ENCODE data around the gene WDR35. TPM values are rescaled to one million over a fixed set of nuclear protein-coding genes. Genes with fewer than 3 reads are reported as not detected.

Gene WDR35
- total RNA-seq, 1 donor from 2014 or later, result 8.7 TPM

DNA sequence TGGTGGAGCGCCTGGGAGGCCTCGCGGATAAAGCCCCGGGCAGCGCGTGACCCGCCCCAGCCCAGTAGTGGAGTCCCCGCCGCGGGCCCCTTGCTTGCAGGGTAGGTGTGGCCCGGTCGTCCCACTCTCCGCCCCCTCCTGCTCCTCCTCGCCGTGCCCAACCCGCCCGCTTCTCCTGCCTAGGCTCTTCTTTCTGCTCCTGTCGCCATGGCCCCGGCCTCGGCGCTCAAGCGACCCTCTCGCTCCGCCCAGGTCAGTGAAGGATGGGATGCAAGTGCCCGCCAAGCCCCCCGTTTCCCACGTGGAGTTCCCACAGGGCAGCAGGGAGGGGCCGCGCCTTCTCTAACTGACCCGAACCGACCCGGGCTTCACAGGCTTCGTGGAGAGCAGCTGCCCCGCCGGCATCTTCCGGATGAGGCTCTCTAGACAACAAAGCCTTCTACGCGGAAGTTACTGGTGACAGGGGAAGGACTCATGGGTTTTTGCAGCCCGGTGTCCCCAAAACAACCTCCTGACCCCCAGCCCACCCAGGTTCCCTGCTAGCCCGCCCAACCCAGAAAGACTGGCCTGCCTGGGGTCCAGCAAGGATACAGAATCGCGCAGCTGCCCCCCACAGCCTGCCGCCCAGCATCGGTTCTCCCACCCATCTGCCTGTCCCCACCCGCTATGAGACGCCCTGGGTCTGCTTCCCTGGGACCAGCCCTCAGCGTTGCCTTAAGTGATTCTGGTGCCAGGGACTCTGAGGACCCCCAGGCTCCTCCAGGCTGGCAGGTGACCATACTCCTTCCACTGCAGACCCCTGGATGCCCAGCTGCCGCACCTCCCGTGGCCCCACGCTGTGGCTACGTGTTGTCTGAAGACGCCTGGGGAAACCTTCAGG is 121.0 kb downstream of the WDR35 start:
- TF ChIP-seq, protein P1, sequence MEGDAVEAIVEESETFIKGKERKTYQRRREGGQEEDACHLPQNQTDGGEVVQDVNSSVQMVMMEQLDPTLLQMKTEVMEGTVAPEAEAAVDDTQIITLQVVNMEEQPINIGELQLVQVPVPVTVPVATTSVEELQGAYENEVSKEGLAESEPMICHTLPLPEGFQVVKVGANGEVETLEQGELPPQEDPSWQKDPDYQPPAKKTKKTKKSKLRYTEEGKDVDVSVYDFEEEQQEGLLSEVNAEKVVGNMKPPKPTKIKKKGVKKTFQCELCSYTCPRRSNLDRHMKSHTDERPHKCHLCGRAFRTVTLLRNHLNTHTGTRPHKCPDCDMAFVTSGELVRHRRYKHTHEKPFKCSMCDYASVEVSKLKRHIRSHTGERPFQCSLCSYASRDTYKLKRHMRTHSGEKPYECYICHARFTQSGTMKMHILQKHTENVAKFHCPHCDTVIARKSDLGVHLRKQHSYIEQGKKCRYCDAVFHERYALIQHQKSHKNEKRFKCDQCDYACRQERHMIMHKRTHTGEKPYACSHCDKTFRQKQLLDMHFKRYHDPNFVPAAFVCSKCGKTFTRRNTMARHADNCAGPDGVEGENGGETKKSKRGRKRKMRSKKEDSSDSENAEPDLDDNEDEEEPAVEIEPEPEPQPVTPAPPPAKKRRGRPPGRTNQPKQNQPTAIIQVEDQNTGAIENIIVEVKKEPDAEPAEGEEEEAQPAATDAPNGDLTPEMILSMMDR (IDR thresholded peaks at IDR 0.05; ENCODE audit: insufficient read depth, low read length, severe bottlenecking), result no peak
- H3K27me3 ChIP-seq (ENCODE audit: control insufficient read depth, insufficient read depth, low read length), result no peaks in the 10 kb centered on the region
- FAIRE-seq, result no peak
- no peaks in the 10 kb centered on the region for H3K36me3 ChIP-seq (ENCODE audit: control insufficient read depth, insufficient read depth, low read length)
- peak overlapping the region; percentile 45 for H3K4me3 ChIP-seq (ENCODE audit: low read depth, low read length)
- DNase-seq (ENCODE audit: low read depth), result no peak

DNA sequence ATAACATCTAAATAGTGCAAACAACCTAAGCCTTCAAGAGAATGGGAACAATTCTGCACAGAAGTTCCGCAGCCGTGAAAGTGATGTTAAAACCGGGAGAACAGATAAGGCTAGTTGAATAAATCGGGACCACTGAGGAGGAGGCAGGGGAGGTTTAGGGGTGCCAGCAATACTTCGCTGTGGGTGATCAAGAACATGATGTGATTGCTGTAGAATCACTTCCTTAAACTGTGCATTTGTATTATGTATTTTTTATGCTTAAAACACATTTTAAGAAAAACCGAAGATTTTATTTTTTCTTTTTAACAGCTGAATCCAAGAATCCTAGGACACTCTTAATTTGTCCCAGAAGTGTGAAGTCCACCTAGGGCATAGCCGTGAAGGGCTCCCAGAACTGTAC is 121.7 kb downstream of the WDR35 start:
- Histone ChIP-seq H3K27me3 (ENCODE audit: control insufficient read depth, insufficient read depth, low read length) (no peaks in the 10 kb centered on the region), H3K4me3 (ENCODE audit: low read depth, low read length) (peak overlapping the region; percentile 45), H3K36me3 (ENCODE audit: control insufficient read depth, insufficient read depth, low read length) (no peaks in the 10 kb centered on the region)
- TF ChIP-seq, protein P1 (IDR thresholded peaks at IDR 0.05; ENCODE audit: insufficient read depth, low read length, severe bottlenecking), result no peak
- DNase-seq (ENCODE audit: low read depth) (no peak), FAIRE-seq (no peak)

DNA sequence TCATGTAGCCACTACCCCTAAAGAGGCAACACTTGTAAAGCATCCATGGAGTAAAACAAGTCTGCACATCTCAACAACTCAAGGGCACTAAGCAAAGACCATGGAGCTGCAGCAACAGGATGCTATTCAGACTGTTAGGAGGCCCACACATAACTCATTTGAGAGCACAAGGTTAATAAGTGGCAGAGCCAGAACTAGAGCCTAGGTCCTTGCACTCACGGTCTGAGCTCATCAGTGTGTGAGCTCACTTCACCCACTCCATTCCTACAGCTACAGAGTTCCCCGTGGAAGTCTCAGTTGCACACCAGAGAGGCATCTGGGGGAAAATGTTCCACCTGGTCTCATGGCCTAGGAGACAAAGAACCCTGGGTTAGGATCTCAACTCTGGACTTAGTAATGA is 123.1 kb downstream of the WDR35 start:
- Histone ChIP-seq H3K36me3 (ENCODE audit: control insufficient read depth, insufficient read depth, low read length) (no peaks in the 10 kb centered on the region), H3K27me3 (ENCODE audit: control insufficient read depth, insufficient read depth, low read length) (no peaks in the 10 kb centered on the region), H3K4me3 (ENCODE audit: low read depth, low read length) (no peak overlapping the region)
- FAIRE-seq, result no peak
- no peak for DNase-seq (ENCODE audit: low read depth)
- TF ChIP-seq, protein P1 (IDR thresholded peaks at IDR 0.05; ENCODE audit: insufficient read depth, low read length, severe bottlenecking), result no peak

DNA sequence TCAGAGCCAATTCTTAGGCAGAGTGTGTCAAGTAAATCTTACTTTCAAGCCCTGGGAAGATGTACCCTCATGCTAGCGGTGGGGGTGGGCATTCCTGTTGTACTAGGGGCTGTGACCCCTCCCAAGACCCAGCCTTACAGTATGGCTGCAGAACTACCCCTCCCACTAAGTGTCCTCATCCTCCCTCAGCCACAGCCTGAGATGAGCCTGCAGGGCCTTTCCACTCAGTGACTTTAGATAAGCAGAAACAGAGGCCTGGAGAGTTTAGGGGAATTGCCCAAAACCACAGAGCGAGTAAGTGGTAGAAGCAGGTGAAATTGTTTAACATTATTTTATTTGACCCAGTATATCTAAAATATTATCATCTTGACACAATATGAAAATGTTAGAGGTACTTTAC is 124.8 kb downstream of the WDR35 start:
- Histone ChIP-seq H3K4me3 (ENCODE audit: low read depth, low read length) (no peak overlapping the region), H3K27me3 (ENCODE audit: control insufficient read depth, insufficient read depth, low read length) (no peaks in the 10 kb centered on the region), H3K36me3 (ENCODE audit: control insufficient read depth, insufficient read depth, low read length) (no peaks in the 10 kb centered on the region)
- TF ChIP-seq, protein P1 (IDR thresholded peaks at IDR 0.05; ENCODE audit: insufficient read depth, low read length, severe bottlenecking), result no peak
- FAIRE-seq, result no peak
- no peak for DNase-seq (ENCODE audit: low read depth)

DNA sequence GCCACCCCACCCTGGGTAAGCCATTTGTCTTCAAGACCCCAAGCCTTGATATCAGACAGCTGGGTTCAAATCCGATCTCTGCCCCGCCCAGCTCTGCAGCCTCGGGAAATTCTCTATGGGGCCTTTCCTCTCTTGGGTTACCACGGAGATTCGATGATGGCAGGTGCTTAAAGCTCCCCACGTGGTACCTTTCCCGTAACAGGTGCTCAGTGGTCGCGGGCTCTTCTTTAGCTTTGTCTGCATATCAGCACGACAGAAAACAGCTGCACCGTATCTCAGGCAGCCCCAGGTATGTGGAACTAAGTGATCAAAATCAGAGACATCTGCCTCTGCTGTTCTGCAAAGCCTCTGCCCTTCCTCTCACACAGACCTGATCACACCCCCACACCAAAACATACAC is 125.5 kb downstream of the WDR35 start:
- TF ChIP-seq, protein P1 (IDR thresholded peaks at IDR 0.05; ENCODE audit: insufficient read depth, low read length, severe bottlenecking), result no peak
- FAIRE-seq, result no peak
- DNase-seq (ENCODE audit: low read depth), result no peak
- Histone ChIP-seq H3K4me3 (ENCODE audit: low read depth, low read length) (no peak overlapping the region), H3K36me3 (ENCODE audit: control insufficient read depth, insufficient read depth, low read length) (no peaks in the 10 kb centered on the region), H3K27me3 (ENCODE audit: control insufficient read depth, insufficient read depth, low read length) (no peaks in the 10 kb centered on the region)

All from bronchial epithelial cell (primary cell).